H9 (cell line): ENCODE measurements around the gene SFRP2. TPM values are rescaled to one million over a fixed set of nuclear protein-coding genes. Genes with fewer than 3 reads are reported as not detected.

Experiments
- DNase-seq: peaks from one replicate; pipeline ENCODE4 v3.0.0-alpha.2; 2017
- H2AFZ ChIP-seq: one replicate; pipeline ENCODE4 v1.6.1; 2013; ENCODE audit warnings: mild to moderate bottlenecking, low read length, control low read depth, moderate library complexity
- H2AK5ac ChIP-seq: 2 replicates; pipeline ENCODE4 v1.6.1; 2013; ENCODE audit warnings: low read length, control low read depth, mixed read lengths; ENCODE audit not compliant: insufficient read length
- H2BK120ac ChIP-seq: one replicate; pipeline ENCODE4 v1.6.1; 2013; ENCODE audit warnings: low read depth, mild to moderate bottlenecking, low read length, control low read depth, inconsistent platforms; ENCODE audit not compliant: poor library complexity, severe bottlenecking
- H2BK12ac ChIP-seq: 2 replicates; pipeline ENCODE4 v1.6.1; 2013; ENCODE audit warnings: low read length, control low read depth, mixed read lengths, low read depth; ENCODE audit not compliant: insufficient read length
- H2BK15ac ChIP-seq: 2 replicates; pipeline ENCODE4 v1.6.1; 2013; ENCODE audit warnings: low read depth, low read length, control low read depth
- H2BK20ac ChIP-seq: one replicate; pipeline ENCODE4 v1.6.1; 2013; ENCODE audit warnings: low read depth, mild to moderate bottlenecking, low read length, control low read depth, inconsistent platforms; ENCODE audit not compliant: poor library complexity, severe bottlenecking
- H2BK5ac ChIP-seq: 2 replicates; pipeline ENCODE4 v1.6.1; 2013; ENCODE audit warnings: low read length, control low read depth, mixed read lengths; ENCODE audit not compliant: insufficient read length
- H3K14ac ChIP-seq: 2 replicates; pipeline ENCODE4 v1.6.1; 2013; ENCODE audit warnings: low read length, control low read depth; ENCODE audit not compliant: insufficient read depth
- H3K18ac ChIP-seq: 2 replicates; pipeline ENCODE4 v1.6.1; 2013; ENCODE audit warnings: low read depth, mild to moderate bottlenecking, mixed read lengths, low read length, control low read depth; ENCODE audit not compliant: insufficient read length
- H3K23ac ChIP-seq: 2 replicates; pipeline ENCODE4 v1.6.1; 2013; ENCODE audit warnings: low read length, control low read depth, mixed read lengths, low read depth; ENCODE audit not compliant: insufficient read length
- H3K23me2 ChIP-seq: 2 replicates; pipeline ENCODE4 v1.6.1; 2013; ENCODE audit warnings: low read depth, mild to moderate bottlenecking, mixed read lengths, low read length, control low read depth; ENCODE audit not compliant: insufficient read length, poor library complexity, severe bottlenecking
- H3K27ac ChIP-seq: 2 replicates; pipeline ENCODE4 v1.5.1; 2013; ENCODE audit warnings: low read length, control low read depth, mixed read lengths, low read depth; ENCODE audit not compliant: insufficient read length
- H3K27me3 ChIP-seq: 2 replicates; pipeline ENCODE4 v1.6.1; 2013; ENCODE audit warnings: low read length, control low read depth, inconsistent platforms; ENCODE audit not compliant: insufficient read depth
- H3K4ac ChIP-seq: 2 replicates; pipeline ENCODE4 v1.6.1; 2013; ENCODE audit warnings: low read depth, mild to moderate bottlenecking, control low read depth, inconsistent platforms, low read length, moderate library complexity
- H3K4me1 ChIP-seq: 2 replicates; pipeline ENCODE4 v1.6.1; 2013; ENCODE audit warnings: low read length, control low read depth, inconsistent platforms; ENCODE audit not compliant: insufficient read depth
- H3K4me2 ChIP-seq: 2 replicates; pipeline ENCODE4 v1.6.1; 2013; ENCODE audit warnings: low read length, control low read depth, mixed read lengths; ENCODE audit not compliant: insufficient read length, insufficient read depth
- H3K56ac ChIP-seq: 2 replicates; pipeline ENCODE4 v1.6.1; 2013; ENCODE audit warnings: low read depth, mild to moderate bottlenecking, mixed read lengths, low read length, control low read depth; ENCODE audit not compliant: insufficient read length
- H3K79me1 ChIP-seq: 2 replicates; pipeline ENCODE4 v1.6.1; 2013; ENCODE audit warnings: low read depth, mild to moderate bottlenecking, moderate library complexity, low read length, control low read depth, inconsistent platforms; ENCODE audit not compliant: insufficient read depth, poor library complexity, severe bottlenecking
- H3K79me2 ChIP-seq: 2 replicates; pipeline ENCODE4 v1.6.1; 2013; ENCODE audit warnings: low read length, control low read depth, inconsistent platforms; ENCODE audit not compliant: insufficient read depth
- H3K9ac ChIP-seq: 2 replicates; pipeline ENCODE4 v1.6.1; 2013; ENCODE audit warnings: low read length, control low read depth, mixed read lengths; ENCODE audit not compliant: insufficient read length; ENCODE audit errors: extremely low read depth
- H3K9me3 ChIP-seq: one replicate; pipeline ENCODE4 v1.6.1; 2013; ENCODE audit warnings: low read depth, low read length, inconsistent platforms; ENCODE audit not compliant: control insufficient read depth
- H3T11ph ChIP-seq: one replicate; pipeline ENCODE4 v1.6.1; 2013; ENCODE audit warnings: mild to moderate bottlenecking, low read length, control low read depth, inconsistent platforms
- H4K20me1 ChIP-seq: one replicate; pipeline ENCODE4 v1.6.1; 2013; ENCODE audit not compliant: control insufficient read depth, insufficient read length, insufficient read depth
- H4K5ac ChIP-seq: 2 replicates; pipeline ENCODE4 v1.6.1; 2013; ENCODE audit warnings: low read depth, mild to moderate bottlenecking, mixed read lengths, low read length, control low read depth; ENCODE audit not compliant: insufficient read length
- H4K8ac ChIP-seq: replicated peaks from 2 replicates; pipeline ENCODE4 v1.6.1; 2013; ENCODE audit warnings: low read length, control low read depth, mixed read lengths, low read depth; ENCODE audit not compliant: insufficient read length
- H4K91ac ChIP-seq: 2 replicates; pipeline ENCODE4 v1.6.1; 2013; ENCODE audit warnings: low read depth, mild to moderate bottlenecking, moderate library complexity, mixed read lengths, low read length, control low read depth; ENCODE audit not compliant: insufficient read length
- H3K27ac Mint-ChIP-seq, 3 experiments: 2 replicates in 2 of 3; 3 replicates in 1 of 3; pipeline ENCODE4 v1.8.0; 2020 to 2021; ENCODE audit warnings: mixed read lengths in 3 of 3, mild to moderate bottlenecking in 1 of 3, moderate library complexity in 1 of 3
- H3K27me3 Mint-ChIP-seq: 2 replicates; pipeline ENCODE4 v1.8.0; 2021; ENCODE audit warnings: low read depth, mild to moderate bottlenecking, moderate library complexity, mixed read lengths
- H3K36me3 Mint-ChIP-seq, 3 experiments: 2 replicates in 2 of 3; 3 replicates in 1 of 3; pipeline ENCODE4 v1.8.0; 2020 to 2021; ENCODE audit warnings: low read depth in 3 of 3, mixed read lengths in 3 of 3; ENCODE audit not compliant: insufficient read depth in 1 of 3
- H3K4me1 Mint-ChIP-seq, 2 experiments: 2 replicates each; pipeline ENCODE4 v1.8.0; 2020; ENCODE audit warnings: mixed read lengths in 2 of 2
- H3K4me3 Mint-ChIP-seq, 2 experiments: 2 replicates in 1 of 2; 3 replicates in 1 of 2; pipeline ENCODE4 v1.8.0; 2020 to 2021; ENCODE audit warnings: mild to moderate bottlenecking in 2 of 2, mixed read lengths in 2 of 2, moderate library complexity in 1 of 2
- H3K9me3 Mint-ChIP-seq, 2 experiments: 2 replicates in 1 of 2; 3 replicates in 1 of 2; pipeline ENCODE4 v1.8.0; 2020; ENCODE audit warnings: mild to moderate bottlenecking in 2 of 2, mixed read lengths in 2 of 2, moderate library complexity in 1 of 2
- CTCF ChIP-seq: fragments of 200-600 bp; sonication (generic); conservative IDR thresholded peaks from 3 replicates; pipeline ENCODE4 v1.8.0; 2021; ENCODE audit warnings: antibody characterized with exemption, mild to moderate bottlenecking
- total RNA-seq: library from RNA; stranded (reverse); gene quantifications from 2 replicates; pipeline ENCODE4 v1.2.1, GENCODE V29; 2021

The SFRP2 gene
- total RNA-seq, 1 experiment from 2014 or later: 156 TPM

- Mint-ChIP-seq H3K27ac (no peak overlapping the region), H3K27me3 (no peaks in the 10 kb centered on the region), H3K36me3 (peaks cover 6 to 34% (median 9%) of the 10 kb centered on the region in 3 experiments; a peak in 6 of 7 replicates), H3K4me1 (peaks cover 20 to 21% of the 10 kb centered on the region in 2 experiments), H3K4me3 (no peak overlapping the region), H3K9me3 (peaks cover 16 to 26% of the 10 kb centered on the region in 2 experiments)
- Histone ChIP-seq H3K79me2 (no peaks in the 10 kb centered on the region), H3K79me1 (no peaks in the 10 kb centered on the region), H3K4me1 (no peaks in the 10 kb centered on the region), H2BK15ac (no peak overlapping the region), H3K27me3 (no peaks in the 10 kb centered on the region), H3K23me2 (no peaks in the 10 kb centered on the region), H3K9ac (no peak overlapping the region), H3K9me3 (no peaks in the 10 kb centered on the region), H4K5ac (no peak overlapping the region), H2AFZ (no peak overlapping the region), H3K23ac (no peak overlapping the region), H3K4ac (no peak overlapping the region), H3K4me2 (no peak overlapping the region), H2BK12ac (no peak overlapping the region), H4K8ac (no peak overlapping the region), H3T11ph (no peak overlapping the region), H2AK5ac (no peak overlapping the region), H2BK5ac (no peak overlapping the region), H4K20me1 (no peaks in the 10 kb centered on the region), H3K56ac (no peak overlapping the region), H3K14ac (no peak overlapping the region), H4K91ac (no peak overlapping the region), H3K18ac (no peak overlapping the region), H2BK120ac (no peak overlapping the region), H3K27ac (no peak overlapping the region), H2BK20ac (no peak overlapping the region)
- no peak for DNase-seq
- no peak for TF ChIP-seq CTCF
Measured at GRCh38 chr4:153817466-153817865, 28.6 kb upstream of the SFRP2 start.
